Mesothelial cell of epicardium (in vitro differentiated cells): ENCODE results near the gene LUZP2. TPM values are rescaled to one million over a fixed set of nuclear protein-coding genes. Genes with fewer than 3 reads are reported as not detected.

Experiments used
- DNase-seq, 2 experiments: peaks; one replicate each; pipeline ENCODE4 v3.0.0; 2021; ENCODE audit warnings: low spot score in 2 of 2; ENCODE audit not compliant: unreplicated experiment in 2 of 2
- H3K27ac Mint-ChIP-seq: 2 replicates; pipeline ENCODE4 v1.8.0; 2021; ENCODE audit warnings: mixed read lengths
- H3K27me3 Mint-ChIP-seq: 2 replicates; pipeline ENCODE4 v1.8.0; 2021; ENCODE audit warnings: low read depth, mixed read lengths
- H3K36me3 Mint-ChIP-seq: 2 replicates; pipeline ENCODE4 v1.8.0; 2021; ENCODE audit warnings: mixed read lengths
- H3K4me1 Mint-ChIP-seq: 2 replicates; pipeline ENCODE4 v1.8.0; 2021; ENCODE audit warnings: mixed read lengths
- H3K4me3 Mint-ChIP-seq: 2 replicates; pipeline ENCODE4 v1.8.0; 2021; ENCODE audit warnings: mild to moderate bottlenecking, moderate library complexity, mixed read lengths
- H3K9me3 Mint-ChIP-seq: 2 replicates; pipeline ENCODE4 v1.8.0; 2021; ENCODE audit warnings: mixed read lengths
- CTCF ChIP-seq: fragments of 200-600 bp; sonication (generic); IDR thresholded peaks from one replicate; pipeline ENCODE4 v1.5.0; 2021; ENCODE audit warnings: antibody characterized with exemption; ENCODE audit not compliant: unreplicated experiment
- total RNA-seq: library from RNA; stranded (reverse); gene quantifications from 3 replicates; pipeline ENCODE4 v1.2.1, GENCODE V29; 2021

Gene LUZP2
- total RNA-seq, 1 donor from 2014 or later, result 4.5 TPM

GRCh38 chr11:24767411-24767810 is 270.6 kb downstream of the LUZP2 start:
- Mint-ChIP-seq H3K4me1 (no peaks in the 10 kb centered on the region), H3K36me3 (no peaks in the 10 kb centered on the region), H3K4me3 (no peak overlapping the region), H3K27me3 (no peaks in the 10 kb centered on the region), H3K27ac (no peak overlapping the region), H3K9me3 (peaks cover 11% of the 10 kb centered on the region)
- no peak for DNase-seq
- no peak for TF ChIP-seq CTCF

GRCh38 chr11:24773322-24773721 is 276.5 kb downstream of the LUZP2 start:
- Mint-ChIP-seq H3K9me3 (peaks cover 22% of the 10 kb centered on the region), H3K27me3 (no peaks in the 10 kb centered on the region), H3K4me3 (no peak overlapping the region), H3K4me1 (no peaks in the 10 kb centered on the region), H3K36me3 (peaks cover 2% of the 10 kb centered on the region), H3K27ac (no peak overlapping the region)
- no peak for DNase-seq
- no peak for TF ChIP-seq CTCF

GRCh38 chr11:24779791-24780190 is 282.9 kb downstream of the LUZP2 start:
- H3K4me1 Mint-ChIP-seq, result peaks cover 21% of the 10 kb centered on the region
- no peak overlapping the region for H3K4me3 Mint-ChIP-seq
- no peak for TF ChIP-seq CTCF
- no peak overlapping the region for H3K27ac Mint-ChIP-seq
- no peaks in the 10 kb centered on the region for H3K27me3 Mint-ChIP-seq
- H3K9me3 Mint-ChIP-seq, result no peaks in the 10 kb centered on the region
- H3K36me3 Mint-ChIP-seq, result no peaks in the 10 kb centered on the region
- no peak for DNase-seq

- H3K36me3 Mint-ChIP-seq, result no peaks in the 10 kb centered on the region
- H3K4me3 Mint-ChIP-seq, result no peak overlapping the region
- no peaks in the 10 kb centered on the region for H3K9me3 Mint-ChIP-seq
- no peak for TF ChIP-seq CTCF
- H3K4me1 Mint-ChIP-seq, result peaks cover 24% of the 10 kb centered on the region
- no peak for DNase-seq
- no peaks in the 10 kb centered on the region for H3K27me3 Mint-ChIP-seq
- no peak overlapping the region for H3K27ac Mint-ChIP-seq
These were observed 284.4 kb downstream of the LUZP2 start for GRCh38 chr11:24781288-24781687.

GRCh38 chr11:24793479-24793878 is 296.6 kb downstream of the LUZP2 start:
- Mint-ChIP-seq H3K4me1 (peaks cover 20% of the 10 kb centered on the region), H3K27ac (no peak overlapping the region), H3K9me3 (peaks cover 6% of the 10 kb centered on the region), H3K36me3 (no peaks in the 10 kb centered on the region), H3K4me3 (no peak overlapping the region), H3K27me3 (no peaks in the 10 kb centered on the region)
- no peak for TF ChIP-seq CTCF
- DNase-seq, result no peak

GRCh38 chr11:24794064-24794463 is 297.2 kb downstream of the LUZP2 start:
- H3K27ac Mint-ChIP-seq, result peak overlapping the region; percentile 15
- DNase-seq, result no peak
- H3K36me3 Mint-ChIP-seq, result no peaks in the 10 kb centered on the region
- H3K9me3 Mint-ChIP-seq, result peaks cover 6% of the 10 kb centered on the region
- peaks cover 20% of the 10 kb centered on the region for H3K4me1 Mint-ChIP-seq
- H3K4me3 Mint-ChIP-seq, result no peak overlapping the region
- TF ChIP-seq CTCF, result no peak
- H3K27me3 Mint-ChIP-seq, result no peaks in the 10 kb centered on the region
